Loucy (cell line): ENCODE results near the gene A1CF.

Experiments
- H2AFZ ChIP-seq: fragments of 200-600 bp; sonication (generic); 2 replicates; pipeline ENCODE4 v1.6.0; 2016; ENCODE audit warnings: antibody characterized with exemption, mild to moderate bottlenecking, low read length, moderate library complexity
- H3F3A ChIP-seq: fragments of 200-600 bp; 2 replicates; pipeline ENCODE4 v1.6.0; 2016; ENCODE audit warnings: antibody characterized with exemption, low read depth, mild to moderate bottlenecking
- H3K27me3 ChIP-seq: fragments of 200-600 bp; sonication (generic); 2 replicates; pipeline ENCODE4 v1.6.1; 2014; ENCODE audit warnings: low read length, mild to moderate bottlenecking; ENCODE audit not compliant: insufficient read depth, poor library complexity, severe bottlenecking
- H3K36me3 ChIP-seq: fragments of 200-600 bp; sonication (generic); 2 replicates; pipeline ENCODE4 v1.6.1; 2016; ENCODE audit warnings: low read length; ENCODE audit not compliant: insufficient read depth
- H3K4me1 ChIP-seq: fragments of 200-600 bp; sonication (generic); 2 replicates; pipeline ENCODE4 v1.5.1; 2014; ENCODE audit warnings: low read length, mild to moderate bottlenecking; ENCODE audit not compliant: insufficient read depth, poor library complexity, severe bottlenecking
- H3K4me2 ChIP-seq: fragments of 200-600 bp; sonication (generic); 2 replicates; pipeline ENCODE4 v1.6.0; 2014; ENCODE audit warnings: antibody characterized with exemption, low read length, low read depth, mild to moderate bottlenecking; ENCODE audit not compliant: poor library complexity, severe bottlenecking
- H3K4me3 ChIP-seq: fragments of 200-600 bp; sonication (generic); 2 replicates; pipeline ENCODE4 v1.5.1; 2014; ENCODE audit warnings: low read length, mild to moderate bottlenecking, mixed read lengths; ENCODE audit not compliant: poor library complexity, severe bottlenecking
- H3K79me2 ChIP-seq: fragments of 200-600 bp; sonication (generic); 2 replicates; pipeline ENCODE4 v1.6.1; 2014; ENCODE audit warnings: low read length; ENCODE audit not compliant: insufficient read depth
- H3K9ac ChIP-seq: fragments of 200-600 bp; sonication (generic); 2 replicates; pipeline ENCODE4 v1.6.0; 2014; ENCODE audit warnings: mild to moderate bottlenecking, low read depth, low read length, moderate library complexity; ENCODE audit not compliant: poor library complexity, severe bottlenecking
- H3K9me2 ChIP-seq: fragments of 200-600 bp; sonication (generic); replicated peaks from 2 replicates; pipeline ENCODE4 v1.6.1; 2016; ENCODE audit warnings: low read depth, low read length, mixed read lengths
- H3K9me3 ChIP-seq: fragments of 200-600 bp; sonication (generic); 2 replicates; pipeline ENCODE4 v1.6.1; 2014; ENCODE audit warnings: mild to moderate bottlenecking, antibody characterized with exemption, low read length, low read depth; ENCODE audit not compliant: insufficient read depth
- H4K20me1 ChIP-seq: fragments of 200-600 bp; sonication (generic); 2 replicates; pipeline ENCODE4 v1.6.0; 2014; ENCODE audit warnings: antibody characterized with exemption, low read length, mild to moderate bottlenecking; ENCODE audit not compliant: insufficient read depth, poor library complexity, severe bottlenecking
- CTCF ChIP-seq: fragments of 200-600 bp; sonication (generic); conservative IDR thresholded peaks from 2 replicates; pipeline ENCODE4 v1.5.1; 2014; ENCODE audit warnings: mild to moderate bottlenecking, antibody characterized with exemption, low read length
- EZH2phosphoT487 ChIP-seq: fragments of 200-600 bp; IDR thresholded peaks from 2 replicates; pipeline ENCODE4 v1.6.1; 2018; ENCODE audit warnings: antibody characterized with exemption, mild to moderate bottlenecking, moderate library complexity, borderline replicate concordance

The A1CF gene

GRCh38 chr10:50853557-50853956, 31.9 kb downstream of the A1CF start:
- Histone ChIP-seq H3K27me3 (peaks cover 21% of the 10 kb centered on the region), H3K9me2 (no peaks in the 10 kb centered on the region)
- TF ChIP-seq CTCF (no peak), EZH2phosphoT487 (no peak)

GRCh38 chr10:50851884-50852671, 33.3 kb downstream of the A1CF start:
- Histone ChIP-seq H3F3A (no peaks in the 10 kb centered on the region), H3K4me3 (no peak overlapping the region), H3K9me2 (no peaks in the 10 kb centered on the region), H3K9me3 (no peaks in the 10 kb centered on the region), H3K4me2 (no peak overlapping the region), H3K79me2 (no peaks in the 10 kb centered on the region), H3K27me3 (peaks cover 21% of the 10 kb centered on the region), H3K36me3 (no peaks in the 10 kb centered on the region), H3K9ac (no peak overlapping the region), H4K20me1 (no peaks in the 10 kb centered on the region), H3K4me1 (no peaks in the 10 kb centered on the region), H2AFZ (no peak overlapping the region)
- TF ChIP-seq CTCF (no peak), EZH2phosphoT487 (no peak)

More at GRCh38 chr10:50853557-50853956, 31.9 kb downstream of the A1CF start:
- H3F3A ChIP-seq, result no peaks in the 10 kb centered on the region
- H3K4me2 ChIP-seq, result no peak overlapping the region
- no peak overlapping the region for H3K4me3 ChIP-seq
- no peaks in the 10 kb centered on the region for H3K79me2 ChIP-seq
- no peaks in the 10 kb centered on the region for H3K9me3 ChIP-seq
- no peak overlapping the region for H3K9ac ChIP-seq
- no peak overlapping the region for H2AFZ ChIP-seq
- no peaks in the 10 kb centered on the region for H4K20me1 ChIP-seq
- no peaks in the 10 kb centered on the region for H3K36me3 ChIP-seq
- H3K4me1 ChIP-seq, result no peaks in the 10 kb centered on the region

GRCh38 chr10:50850578-50851230, 34.7 kb downstream of the A1CF start:
- H2AFZ ChIP-seq, result no peak overlapping the region
- H3K79me2 ChIP-seq, result no peaks in the 10 kb centered on the region
- no peaks in the 10 kb centered on the region for H3K9me2 ChIP-seq
- TF ChIP-seq CTCF (no peak), EZH2phosphoT487 (no peak)
- no peak overlapping the region for H3K4me3 ChIP-seq
- H3K27me3 ChIP-seq, result peaks cover 21% of the 10 kb centered on the region
- no peaks in the 10 kb centered on the region for H4K20me1 ChIP-seq
- no peak overlapping the region for H3K4me2 ChIP-seq
- H3K9ac ChIP-seq, result no peak overlapping the region
- H3K4me1 ChIP-seq, result no peaks in the 10 kb centered on the region
- no peaks in the 10 kb centered on the region for H3F3A ChIP-seq
- no peaks in the 10 kb centered on the region for H3K36me3 ChIP-seq
- H3K9me3 ChIP-seq, result no peaks in the 10 kb centered on the region
